ENCODE measurements around the gene PARM1.

Gene PARM1

GRCh38 chr4:75031775-75032174 lies 98.9 kb downstream of the PARM1 start:
- DNase-seq (ENCODE audit: low read depth): no peak

DNA sequence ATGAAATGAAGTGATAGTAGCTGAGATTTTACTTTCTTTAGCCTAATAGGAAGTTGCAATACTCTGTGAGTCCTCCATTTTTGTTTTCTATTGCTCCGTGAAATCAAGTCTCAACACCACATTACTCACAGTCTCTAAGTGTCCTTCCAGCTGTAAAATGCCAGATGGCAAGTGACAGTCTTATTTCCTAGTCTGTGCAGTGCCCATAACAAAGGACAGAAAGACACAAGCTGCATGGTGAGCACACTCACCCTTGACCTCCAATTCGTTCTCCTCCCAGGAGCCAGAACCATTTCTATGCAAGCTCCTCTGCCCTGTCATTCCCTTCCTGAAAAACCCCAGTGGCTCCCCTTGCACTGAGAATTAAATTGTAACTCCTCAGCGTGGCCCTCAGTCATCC lies 101.6 kb downstream of the PARM1 start:
- DNase-seq (ENCODE audit: low read depth): no peak

GRCh38 chr4:75035321-75035720 lies 102.4 kb downstream of the PARM1 start:
- no peak for DNase-seq (ENCODE audit: low read depth)

DNA sequence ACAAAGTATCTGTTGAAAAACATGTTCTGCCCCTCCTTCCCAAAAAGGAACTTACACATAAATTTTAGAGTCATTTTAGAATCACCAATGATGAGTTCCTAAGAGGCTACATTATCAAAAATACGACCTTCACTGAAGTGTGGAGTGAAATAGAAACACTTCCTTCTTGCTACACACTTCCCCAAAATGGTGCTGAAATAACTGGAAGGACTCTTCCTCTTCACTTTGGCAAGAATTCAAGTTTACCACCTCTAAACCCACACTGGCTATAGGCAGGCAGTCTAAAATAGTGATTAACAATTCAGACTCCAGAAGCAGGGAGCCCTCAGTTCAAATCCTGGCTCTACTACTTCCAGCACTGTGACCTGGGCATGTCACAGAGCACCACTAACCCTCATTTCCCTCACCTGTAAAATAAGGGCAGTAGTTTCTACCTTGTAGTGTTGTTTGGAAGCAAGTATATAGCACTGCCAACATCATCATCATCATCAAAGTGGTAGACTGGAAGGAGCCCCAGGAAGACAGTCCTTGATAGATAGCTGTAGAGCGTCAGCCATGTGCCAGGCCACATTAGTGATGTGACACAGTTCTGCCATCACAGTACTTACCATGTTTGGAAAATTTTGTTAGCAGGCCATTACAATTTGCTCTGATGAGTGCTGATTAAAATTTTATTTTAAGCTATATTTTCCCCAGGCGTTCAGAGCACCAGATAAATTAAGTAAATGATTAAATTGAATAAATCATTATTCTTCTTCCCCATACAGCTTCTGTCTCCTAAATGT lies 103.3 kb downstream of the PARM1 start:
- DNase-seq (ENCODE audit: low read depth): no peak

- no peak for DNase-seq (ENCODE audit: low read depth)
Measured at GRCh38 chr4:75037252-75037651, 104.3 kb downstream of the PARM1 start.

DNA sequence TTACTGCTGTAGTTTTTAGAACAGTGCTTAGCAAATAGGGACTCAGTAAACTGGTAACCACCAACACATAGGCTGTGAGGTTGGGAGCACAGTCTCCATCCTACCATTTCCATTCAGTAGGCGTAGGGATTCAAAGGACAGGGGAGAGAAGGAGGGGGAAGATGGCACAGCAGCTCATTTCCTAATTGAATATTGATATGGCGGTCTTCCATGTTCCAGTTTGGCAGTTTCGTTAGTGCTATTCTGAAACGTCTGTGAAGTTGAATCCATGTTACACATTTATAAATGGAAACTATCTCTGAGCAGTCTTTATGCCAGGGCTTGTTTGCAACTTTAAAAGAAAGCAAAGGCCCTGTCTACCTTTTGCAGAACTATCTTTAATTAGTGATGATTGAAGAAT lies 105.5 kb downstream of the PARM1 start:
- DNase-seq (ENCODE audit: low read depth): no peak

DNA sequence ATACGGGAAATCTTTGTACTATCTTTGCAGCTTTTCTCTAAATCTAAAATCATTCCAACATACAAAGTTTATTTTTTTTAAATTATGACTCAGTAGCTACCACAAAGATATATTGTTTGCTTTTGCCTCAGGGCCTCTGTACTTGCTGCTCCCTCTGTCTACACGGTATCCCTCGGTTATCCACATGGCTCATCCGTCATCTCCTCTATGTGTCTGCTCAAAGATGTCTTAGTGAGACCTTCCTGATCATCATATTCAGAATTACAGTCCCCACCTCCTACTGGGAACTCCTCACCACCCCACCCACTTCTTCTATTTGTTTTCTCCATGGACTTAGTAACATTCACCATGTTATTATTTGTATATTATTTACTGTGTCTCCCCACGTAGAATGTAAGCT lies 107.8 kb downstream of the PARM1 start:
- no peak for DNase-seq (ENCODE audit: low read depth)

DNA sequence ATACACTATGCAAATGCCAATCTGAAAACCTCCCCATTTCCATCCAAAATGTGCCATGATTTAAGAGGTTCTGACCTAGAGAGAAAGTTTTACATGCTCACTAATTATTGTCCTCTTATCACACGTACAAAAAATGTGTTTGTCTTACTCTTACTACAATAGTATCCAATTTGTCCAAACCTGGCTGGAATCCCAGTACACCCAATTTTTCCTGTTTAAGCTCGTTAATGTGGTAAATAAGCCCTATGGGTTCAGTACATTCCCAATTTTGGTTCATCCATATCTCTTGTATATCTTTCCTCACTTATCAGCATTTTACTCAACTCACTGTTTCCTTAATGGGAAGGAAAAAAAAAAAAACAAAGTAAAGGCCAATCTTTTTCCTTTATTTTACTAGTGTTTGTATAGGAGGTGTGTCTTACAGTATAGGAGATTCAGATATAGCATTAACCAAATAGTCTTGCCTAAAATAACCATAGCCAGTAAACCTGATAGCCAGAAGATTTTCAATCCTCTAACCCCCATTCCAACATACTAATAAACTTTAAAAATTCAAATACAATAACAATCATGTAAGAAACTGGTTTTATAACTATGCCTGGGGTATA lies 109.8 kb downstream of the PARM1 start:
- no peak for DNase-seq (ENCODE audit: low read depth)

- DNase-seq (ENCODE audit: low read depth): no peak
Measured at GRCh38 chr4:75046226-75046625, 113.3 kb downstream of the PARM1 start.

DNA sequence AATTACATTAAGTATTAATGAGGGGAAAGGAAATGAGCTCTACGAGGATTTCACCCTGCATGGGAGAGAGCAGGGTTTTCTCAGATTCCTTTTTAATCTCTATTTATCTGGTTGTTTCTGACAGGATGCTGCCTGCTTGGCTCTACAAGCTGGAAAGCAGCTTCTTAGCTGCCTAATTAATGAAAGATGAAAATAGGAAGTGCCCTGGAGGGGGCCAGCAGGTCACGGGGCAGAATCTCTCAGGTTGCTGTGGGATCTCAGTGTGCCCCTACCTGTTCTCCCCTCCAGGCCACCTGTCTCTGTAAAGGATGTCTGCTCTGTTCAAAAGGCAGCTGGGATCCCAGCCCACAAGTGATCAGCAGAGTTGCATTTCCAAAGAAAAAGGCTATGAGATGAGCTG lies 113.7 kb downstream of the PARM1 start:
- DNase-seq (ENCODE audit: low read depth): no peak

DNA sequence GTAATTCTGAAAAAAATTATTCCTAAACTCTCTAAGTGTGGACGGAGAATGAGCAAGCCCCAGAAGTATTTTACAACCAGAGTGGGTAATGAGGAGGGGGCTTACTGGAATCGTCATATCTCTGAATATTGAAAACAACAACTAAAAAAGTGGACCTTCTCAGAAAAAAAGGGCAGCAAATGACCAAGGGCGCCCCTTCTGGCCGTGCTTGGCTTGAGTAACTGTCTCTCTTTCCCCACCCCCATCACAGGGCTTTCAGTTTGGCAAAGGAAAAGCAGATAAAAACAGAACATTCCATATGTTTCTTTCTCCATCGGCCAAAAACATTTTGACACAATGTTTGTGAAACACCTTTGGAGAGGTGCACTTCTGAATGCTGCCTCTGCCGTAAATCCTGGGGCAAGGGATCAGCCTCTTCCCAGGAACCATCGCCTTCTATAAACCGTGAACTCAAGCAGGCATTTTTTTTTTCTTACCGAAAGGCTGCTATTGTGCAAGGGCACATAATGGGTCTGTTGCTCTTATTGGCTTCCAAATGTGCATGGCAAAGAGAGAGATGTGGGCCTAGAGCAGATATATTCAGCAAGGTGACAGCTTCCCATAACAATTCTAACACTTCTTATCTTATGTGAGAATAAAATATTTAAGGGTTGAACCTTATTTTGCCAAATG lies 115.4 kb downstream of the PARM1 start:
- DNase-seq (ENCODE audit: low read depth): no peak

- no peak for DNase-seq (ENCODE audit: low read depth)
Measured at GRCh38 chr4:75051431-75051830, 118.5 kb downstream of the PARM1 start.

GRCh38 chr4:75053352-75053751 lies 120.4 kb downstream of the PARM1 start:
- DNase-seq (ENCODE audit: low read depth): no peak

DNA sequence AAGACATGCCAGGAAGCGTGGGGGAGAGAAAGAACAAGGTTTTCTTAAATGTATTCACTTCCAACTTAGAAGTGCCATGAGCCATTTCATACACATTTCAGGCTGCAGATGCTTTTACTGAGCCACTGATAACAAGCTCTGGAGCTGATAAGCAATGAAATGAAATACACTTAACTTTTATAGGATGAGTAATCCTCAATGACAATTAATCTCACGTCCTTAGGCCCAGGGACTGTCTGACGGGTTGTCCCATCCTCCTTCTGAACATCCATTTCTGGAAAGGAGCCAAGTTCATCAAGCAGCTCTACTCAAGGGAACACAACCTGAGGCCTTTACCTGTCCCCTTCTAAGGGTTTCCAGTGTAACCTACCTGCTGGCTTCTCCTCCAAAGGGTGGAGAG lies 121.2 kb downstream of the PARM1 start:
- DNase-seq (ENCODE audit: low read depth): no peak

DNA sequence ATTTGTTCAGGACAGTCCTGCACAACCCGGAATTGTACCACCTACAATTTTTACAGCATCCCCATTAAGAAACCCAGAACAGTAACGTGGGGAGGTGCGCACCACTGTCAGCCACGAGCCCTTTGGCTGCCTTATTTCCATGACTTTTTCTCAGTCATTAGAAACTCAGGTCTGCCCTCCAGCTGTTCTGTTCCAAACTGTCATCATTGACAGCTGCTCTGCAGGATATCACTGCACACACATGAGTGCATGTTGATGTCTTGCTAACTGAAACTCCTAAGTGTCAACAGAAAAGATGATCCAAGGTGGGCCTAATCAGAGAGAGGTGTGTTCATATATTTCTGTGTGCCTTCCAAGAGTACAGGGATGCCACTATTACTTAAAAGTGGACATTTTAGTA lies 123.4 kb downstream of the PARM1 start:
- no peak for DNase-seq (ENCODE audit: low read depth)

DNA sequence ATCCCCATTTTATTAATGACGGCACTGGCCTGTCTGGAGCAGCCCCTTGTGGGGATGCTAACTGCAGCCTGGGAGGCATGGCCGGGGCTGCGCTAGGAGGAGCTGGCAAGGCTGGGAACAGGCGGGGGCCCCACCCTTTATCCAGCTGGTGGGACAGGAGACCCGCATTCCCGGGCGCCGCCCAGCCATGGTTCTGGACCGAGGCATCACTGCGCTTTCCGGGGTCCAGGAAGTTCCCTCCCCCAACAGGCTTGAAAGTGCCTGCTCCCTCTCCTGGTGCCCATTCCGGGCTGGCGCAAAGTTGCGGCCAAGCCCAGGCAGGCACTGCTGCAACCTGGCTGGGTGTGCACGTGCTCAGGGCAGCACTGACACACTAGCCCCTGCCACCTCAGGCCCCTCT lies 124.5 kb downstream of the PARM1 start:
- no peak for DNase-seq (ENCODE audit: low read depth)

- DNase-seq (ENCODE audit: low read depth): no peak
Measured at GRCh38 chr4:75058486-75058885, 125.6 kb downstream of the PARM1 start.

DNA sequence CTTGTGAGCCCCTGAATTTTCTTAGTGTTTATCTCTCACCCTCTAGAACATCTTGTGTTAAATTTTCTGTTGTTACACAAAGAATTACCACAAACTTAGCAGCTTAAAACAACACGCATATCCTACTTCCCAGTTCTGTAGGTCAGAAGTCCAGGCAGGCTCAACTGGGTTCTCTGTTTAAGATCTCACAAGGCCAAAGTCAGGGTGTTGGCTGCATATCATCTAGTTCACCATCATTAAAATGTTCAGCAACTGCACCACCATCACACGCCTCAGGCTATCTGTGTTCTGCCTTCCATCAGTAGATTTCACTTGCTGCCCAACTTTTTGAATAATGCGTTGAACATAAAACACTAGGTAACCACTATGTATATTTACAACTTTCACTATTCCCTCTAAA lies 130.5 kb downstream of the PARM1 start:
- no peak for DNase-seq (ENCODE audit: low read depth)

DNA sequence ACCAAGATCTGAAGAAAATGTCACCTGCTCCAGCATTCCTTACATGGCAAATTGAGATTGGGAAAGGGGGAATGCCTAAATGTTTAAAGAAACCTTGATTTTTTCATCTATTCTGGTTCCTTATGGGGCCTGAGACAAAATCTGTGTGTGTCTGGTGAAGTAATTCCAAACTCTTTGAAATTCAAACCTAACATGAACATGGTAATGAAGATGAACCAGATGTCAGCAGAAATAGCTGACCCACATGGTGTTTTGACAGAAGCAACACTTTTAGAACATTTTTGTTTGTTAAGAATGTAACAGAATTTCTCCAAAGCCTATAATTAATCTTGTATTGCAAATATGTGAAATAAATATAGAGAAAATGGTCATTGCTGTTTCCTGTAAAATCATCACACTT lies 133.0 kb downstream of the PARM1 start:
- no peak for DNase-seq (ENCODE audit: low read depth)

GRCh38 chr4:75069493-75070074 lies 136.7 kb downstream of the PARM1 start:
- DNase-seq (ENCODE audit: low read depth): no peak

DNA sequence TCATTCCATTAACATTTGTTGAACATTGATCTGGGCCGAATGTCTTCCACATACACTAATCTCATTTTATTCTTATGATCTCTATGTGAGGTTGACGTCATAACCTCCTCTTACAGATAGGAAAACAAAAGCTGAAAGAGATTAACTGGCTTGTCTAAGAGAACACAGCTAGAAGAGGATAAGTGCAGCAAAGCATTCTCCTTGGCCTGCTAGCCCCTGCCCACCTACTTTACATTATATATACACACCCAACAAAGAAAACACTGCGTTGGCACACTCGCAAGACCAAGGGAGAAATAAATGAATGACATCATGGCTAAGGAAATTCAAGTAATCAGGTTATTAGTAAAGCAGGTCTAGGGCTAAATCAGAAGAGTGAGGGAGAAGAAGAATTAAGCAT lies 138.4 kb downstream of the PARM1 start:
- DNase-seq (ENCODE audit: low read depth): no peak

DNA sequence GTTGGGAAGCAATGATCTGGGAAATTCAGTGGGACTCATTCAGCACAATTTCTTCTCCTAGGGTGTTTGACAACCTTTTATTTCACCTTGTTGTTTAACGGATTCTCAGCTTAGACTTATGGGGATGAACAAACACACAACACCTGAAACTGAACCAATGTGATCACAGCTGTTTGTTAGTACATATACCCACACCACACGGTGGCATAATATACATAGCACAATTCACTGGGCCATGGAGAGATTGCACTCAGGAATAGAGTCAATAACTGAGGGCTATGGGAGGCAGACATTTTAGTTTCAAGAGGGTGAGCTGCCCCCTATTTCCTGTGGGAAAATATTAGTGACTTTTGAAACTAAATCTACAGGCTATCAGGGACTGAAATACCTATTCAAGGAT lies 148.0 kb downstream of the PARM1 start:
- DNase-seq (ENCODE audit: low read depth): no peak

DNA sequence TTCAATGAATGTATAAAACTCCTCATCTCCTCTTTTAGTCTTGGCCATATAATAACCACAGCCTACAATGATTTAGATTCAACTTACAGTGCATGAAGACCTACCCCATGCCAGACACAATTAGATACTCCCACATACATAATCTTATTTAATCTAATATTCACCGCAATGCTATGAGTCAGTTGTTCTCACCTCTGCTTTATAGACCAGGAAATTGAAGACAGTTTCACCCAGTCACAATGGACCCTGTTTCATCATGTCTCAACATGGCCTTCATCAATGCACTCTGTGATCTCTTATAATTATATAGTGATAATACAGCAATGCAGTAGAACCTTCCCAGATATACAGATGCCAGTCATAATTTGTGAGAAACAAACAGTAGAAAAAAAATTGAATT lies 148.6 kb downstream of the PARM1 start:
- no peak for DNase-seq (ENCODE audit: low read depth)

Data from GM04504 (cell line).